HG02763 (cell line): ENCODE data around the gene TBCD.

Source experiments
- ATAC-seq: cut with Tn5 transposase; IDR thresholded peaks from one replicate; pipeline ENCODE4 v1.9.1; 2021; ENCODE audit warnings: mild to moderate bottlenecking, moderate library complexity; ENCODE audit not compliant: unreplicated experiment

Gene TBCD

GRCh38 chr17:82789051-82789592 lies 37.3 kb downstream of the TBCD start:
- ATAC-seq, result no peak

- ATAC-seq, result no peak
These were observed 37.9 kb downstream of the TBCD start for GRCh38 chr17:82789806-82790205.

DNA sequence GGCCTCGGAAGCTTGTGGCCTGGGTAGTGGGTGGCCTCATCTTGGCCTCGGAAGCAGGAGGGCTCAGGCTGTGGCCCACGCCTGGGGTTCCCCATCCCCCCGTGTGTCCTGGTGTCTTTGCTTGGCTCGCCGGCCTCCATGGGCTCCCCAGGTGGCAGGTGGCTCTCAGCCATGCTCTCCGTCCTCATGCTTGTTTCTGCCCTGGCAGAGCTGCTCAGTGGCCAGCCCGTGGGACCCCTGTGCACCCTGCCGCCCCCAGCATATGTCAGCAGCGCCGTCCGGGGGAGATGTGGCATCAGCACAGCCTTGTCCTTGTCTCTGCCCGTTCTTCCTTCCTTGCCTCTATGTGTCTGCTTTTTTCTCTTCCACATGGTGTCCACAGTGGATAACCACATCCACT lies 38.5 kb downstream of the TBCD start:
- ATAC-seq, result no peak

GRCh38 chr17:82791532-82791931 lies 39.7 kb downstream of the TBCD start:
- ATAC-seq, result no peak

GRCh38 chr17:82793974-82794630 lies 42.2 kb downstream of the TBCD start:
- no peak for ATAC-seq

GRCh38 chr17:82794781-82795482 lies 43.1 kb downstream of the TBCD start:
- no peak for ATAC-seq

- no peak for ATAC-seq
These were observed 43.8 kb downstream of the TBCD start for GRCh38 chr17:82795615-82796014.

- ATAC-seq, result no peak
These were observed 45.2 kb downstream of the TBCD start for GRCh38 chr17:82797061-82797460.

- ATAC-seq, result no peak
These were observed 46.9 kb downstream of the TBCD start for GRCh38 chr17:82798752-82799151.

DNA sequence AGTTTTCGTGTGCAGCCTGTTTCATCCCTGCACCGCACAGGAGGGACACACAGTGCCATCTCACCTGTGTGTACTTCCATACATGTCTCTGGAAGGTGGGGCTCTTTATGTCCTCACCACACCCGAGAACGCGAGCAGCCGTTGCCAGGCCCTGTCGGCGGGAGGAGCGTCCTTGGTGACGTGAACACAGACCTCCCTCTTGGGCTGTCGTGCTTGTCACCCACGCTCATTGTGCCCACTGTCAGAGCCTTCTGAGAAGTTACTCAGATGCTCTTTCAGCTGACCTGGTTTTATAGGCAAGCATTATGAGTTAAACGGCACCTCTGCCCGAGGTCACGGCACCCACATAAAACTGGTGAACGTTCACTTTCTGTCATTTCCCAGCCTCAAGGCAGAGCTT lies 47.7 kb downstream of the TBCD start:
- ATAC-seq, result no peak

DNA sequence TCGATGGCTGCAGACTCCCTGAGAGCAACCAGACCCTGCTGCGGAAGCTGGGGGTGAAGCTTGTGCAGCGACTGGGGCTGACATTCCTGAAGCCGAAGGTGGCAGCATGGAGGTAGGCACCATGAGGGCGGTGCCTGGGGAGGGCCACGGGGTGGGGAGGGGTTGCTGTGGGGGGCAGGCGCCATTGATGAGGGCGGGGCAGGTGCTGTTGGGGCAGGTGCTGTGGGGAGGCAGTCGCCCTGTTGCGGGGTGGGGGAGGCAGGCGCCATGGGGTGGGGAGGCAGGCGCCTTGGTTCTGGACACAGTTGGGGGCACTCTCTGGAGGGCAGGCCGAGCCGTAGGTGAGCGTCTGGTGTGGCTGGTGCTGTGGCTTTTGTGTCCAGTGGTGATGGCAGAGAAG lies 49.0 kb downstream of the TBCD start:
- no peak for ATAC-seq

- ATAC-seq, result no peak
These were observed 49.6 kb downstream of the TBCD start for GRCh38 chr17:82801377-82801970.

GRCh38 chr17:82802075-82802780 lies 50.4 kb downstream of the TBCD start:
- ATAC-seq, result no peak

DNA sequence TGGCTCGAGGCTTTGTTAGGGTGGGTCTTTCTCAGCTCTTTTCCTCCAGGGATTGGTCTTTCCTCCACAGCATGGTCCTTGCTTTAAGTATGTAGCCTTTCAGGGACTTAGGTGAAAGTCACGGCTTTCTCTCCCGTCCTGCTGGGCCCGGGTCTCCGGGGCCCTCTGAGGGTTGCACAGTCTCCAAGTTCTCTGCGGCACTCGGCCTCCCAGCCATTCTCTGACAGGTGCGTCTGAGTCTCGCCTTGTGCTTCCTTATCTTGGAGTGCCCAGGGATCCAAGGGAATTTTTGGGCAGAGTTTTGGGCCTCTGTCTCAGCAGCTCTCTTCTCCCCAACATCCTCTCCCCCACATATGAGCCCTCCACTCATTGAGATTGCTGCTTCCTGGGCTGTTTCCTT lies 51.3 kb downstream of the TBCD start:
- no peak for ATAC-seq

DNA sequence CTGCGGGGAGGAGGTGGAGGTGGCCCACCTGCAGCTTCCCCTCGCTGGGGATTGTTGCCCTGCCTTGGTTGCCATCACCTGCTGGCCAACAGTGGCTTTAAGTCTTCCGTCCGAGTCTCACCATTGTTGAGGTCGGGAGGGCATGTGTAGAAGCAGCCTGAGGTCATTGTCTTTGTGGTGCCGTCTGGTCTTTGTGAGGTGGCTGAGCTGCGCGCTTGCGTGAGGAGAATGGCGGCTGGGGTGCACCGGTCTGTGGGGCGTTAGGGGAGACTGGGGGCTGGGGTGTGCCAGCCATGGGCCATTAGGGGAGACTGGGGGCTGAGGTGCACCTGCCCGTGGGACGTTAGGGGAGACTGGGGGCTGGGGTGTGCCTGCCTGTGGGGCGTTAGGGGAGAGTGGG lies 51.7 kb downstream of the TBCD start:
- ATAC-seq, result no peak

- ATAC-seq, result no peak
These were observed 52.8 kb downstream of the TBCD start for GRCh38 chr17:82804442-82805191.

DNA sequence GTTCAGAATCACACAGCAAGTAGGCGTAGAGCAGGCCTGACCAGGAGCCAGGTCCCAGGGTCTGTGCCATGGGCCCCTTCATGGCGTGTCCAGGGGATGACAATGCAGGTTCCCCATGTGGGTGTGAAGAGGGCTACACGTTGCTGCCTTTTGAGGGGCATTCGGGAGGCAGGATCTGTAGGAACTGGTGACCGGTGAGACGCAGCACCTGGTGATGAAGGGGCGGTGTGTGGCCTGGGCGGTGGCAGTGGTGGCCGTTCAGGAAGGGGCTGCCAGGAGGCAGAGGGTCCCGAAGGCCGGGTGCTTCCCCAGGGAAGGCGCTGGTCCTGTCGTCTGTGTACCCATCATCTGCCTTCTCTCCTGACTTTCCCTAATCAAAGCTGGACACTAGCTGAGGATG lies 53.4 kb downstream of the TBCD start:
- no peak for ATAC-seq

GRCh38 chr17:82805823-82806222 lies 54.0 kb downstream of the TBCD start:
- ATAC-seq, result no peak

- ATAC-seq, result no peak
These were observed 54.8 kb downstream of the TBCD start for GRCh38 chr17:82806645-82807044.

DNA sequence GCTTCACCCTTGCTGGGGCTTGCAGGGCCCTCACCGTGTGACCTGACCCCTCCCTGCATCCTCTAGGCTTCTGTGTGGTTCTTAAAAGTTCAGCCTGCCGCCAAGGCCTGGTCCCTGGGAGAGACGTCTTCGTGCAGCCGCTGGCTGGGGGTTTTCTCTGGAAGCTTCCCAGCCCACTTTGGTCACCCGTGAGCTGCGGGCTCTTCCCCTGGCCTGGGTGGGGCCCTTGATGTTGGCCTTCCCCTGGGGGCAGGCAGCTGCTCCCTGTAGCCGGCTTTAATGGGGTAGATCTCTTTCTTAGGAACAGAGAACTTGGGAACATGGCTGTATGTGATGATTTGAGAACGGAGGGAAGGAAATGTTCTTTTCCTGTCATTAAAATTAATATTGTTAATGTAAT lies 55.2 kb downstream of the TBCD start:
- no peak for ATAC-seq

DNA sequence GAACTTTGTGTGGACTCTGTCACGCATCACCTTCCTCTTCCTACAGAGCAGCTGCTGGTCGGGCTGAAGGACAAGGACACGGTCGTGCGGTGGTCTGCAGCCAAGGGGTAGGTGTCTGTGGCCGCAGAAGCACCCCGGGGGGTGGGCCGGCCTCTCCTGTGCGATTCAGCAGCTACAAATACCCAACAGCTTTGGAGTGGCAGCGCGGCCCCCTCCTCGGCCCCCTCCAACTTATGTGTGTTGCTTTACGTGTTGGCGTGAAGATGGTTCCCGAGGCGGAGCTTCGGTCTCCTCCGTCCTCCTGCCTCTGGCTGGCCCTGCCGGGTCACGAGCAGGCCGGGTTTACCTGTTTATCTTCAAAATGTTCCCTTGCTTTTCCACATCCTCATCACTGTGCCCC lies 55.7 kb downstream of the TBCD start:
- ATAC-seq, result no peak
